Stomach (tissue), 9 donors: ENCODE results near the gene ADCK2. TPM values are rescaled to one million over a fixed set of nuclear protein-coding genes. Genes with fewer than 3 reads are reported as not detected.
A peak's percentile ranks its signal among the peaks of the same experiment; 100 is the strongest.

Experiments
- DNase-seq, 2 donors: peaks; one replicate each; pipeline versions ENCODE4 v3.0.0 to v3.0.0-alpha.2; 2013 to 2019
- H3K27ac ChIP-seq, 5 donors: fragments of 200-600 bp in 4 of 5; sonication (generic) in 4 of 5; one replicate each; pipeline ENCODE4 v1.5.1; 2013 to 2019; ENCODE audit warnings: mild to moderate bottlenecking in 1 of 5, moderate library complexity in 1 of 5
- H3K27me3 ChIP-seq, 3 donors: fragments of 200-600 bp; sonication (generic); one replicate each; pipeline ENCODE4 v1.5.1; 2017 to 2019; ENCODE audit warnings: mixed run types in 1 of 3
- H3K36me3 ChIP-seq, 4 donors: fragments of 200-600 bp; sonication (generic); 1 replicate in 3 of 4; 2 replicates in 1 of 4; pipeline ENCODE4 v1.5.1; 2016 to 2019
- H3K4me1 ChIP-seq, 4 donors: fragments of 200-600 bp; sonication (generic); one replicate each; pipeline ENCODE4 v1.5.1; 2016 to 2019
- H3K4me3 ChIP-seq, 4 donors: fragments of 200-600 bp; sonication (generic) in 3 of 4; one replicate each; pipeline ENCODE4 v1.5.1; 2016 to 2019; ENCODE audit warnings: mild to moderate bottlenecking in 1 of 4
- H3K9me3 ChIP-seq, 4 donors: fragments of 200-600 bp; sonication (generic); one replicate each; pipeline ENCODE4 v1.5.1; 2016 to 2019
- CTCF ChIP-seq, 7 experiments: fragments of 450-650 bp in 4 of 7; fragments of 200-600 bp in 3 of 7; sonication (generic) in 3 of 7; IDR thresholded peaks; one replicate each; pipeline ENCODE4 v1.5.1; 2016 to 2019; ENCODE audit warnings: antibody characterized with exemption in 7 of 7, control low read depth in 2 of 7, mild to moderate bottlenecking in 1 of 7
- EP300 ChIP-seq: sonication (generic); formaldehyde crosslinking; IDR thresholded peaks from one replicate; pipeline ENCODE4 v1.6.1; 2017; ENCODE audit warnings: antibody characterized with exemption
- POLR2A ChIP-seq, 4 donors: fragments of 450-650 bp; IDR thresholded peaks; one replicate each; pipeline ENCODE4 v1.6.1; 2016; ENCODE audit warnings: antibody characterized with exemption in 4 of 4, control low read depth in 2 of 4, mild to moderate bottlenecking in 1 of 4, moderate library complexity in 1 of 4
- POLR2AphosphoS5 ChIP-seq, 3 donors: sonication (generic); formaldehyde crosslinking; IDR thresholded peaks; one replicate each; pipeline ENCODE4 v1.6.1; 2016; ENCODE audit warnings: antibody characterized with exemption in 3 of 3
- whole genome bisulfite sequencing, 5 donors: extraction: QIAGEN DNeasy Blood & Tissue Kit in 3 of 5; methylation state at CpG; one replicate each; pipeline versions ENCODE4 v1.1.5 to v1.1.7; 2013 to 2018; 5-methylcytosine and 5-hydroxymethylcytosine counted together
- intact Hi-C: fragments of 100-400 bp; cut with DNase I; formaldehyde crosslinking; loops from one replicate; pipeline ENCODE4 v1.15.1; 2023; ENCODE audit warnings: low total_unique reads
- polyA plus RNA-seq, 3 donors: library from polyadenylated mRNA; stranded (reverse); fragments of 200-250 nt; gene quantifications; one replicate each; pipeline ENCODE4 v1.2.3, GENCODE V29; 2013
- total RNA-seq, 5 donors: library from RNA; depleted of rRNA; stranded (reverse); fragments of >200 nt; gene quantifications; one replicate each; pipeline versions ENCODE4 v1.1.0 to v1.2.3, GENCODE V29; 2014 to 2016
- donor health status: healthy with polysubstance abuse.
- donor health status: Bipolar disorder and iron deficiency.
- donor health status: healthy.

Gene ADCK2
- total and polyA plus RNA-seq, 8 donors: 2.7 to 62.3 (median 20.7) TPM

GRCh38 chr7:140726281-140726680, 53.5 kb downstream of the ADCK2 start:
- intact Hi-C loops: no loop called here
- Histone ChIP-seq H3K27me3 (no peaks in the 10 kb centered on the region), H3K9me3 (no peaks in the 10 kb centered on the region), H3K36me3 (peaks cover 0 to 34% (median 22%) of the 10 kb centered on the region in 4 donors), H3K27ac (no peak overlapping the region), H3K4me1 (no peaks in the 10 kb centered on the region), H3K4me3 (no peak overlapping the region)
- 64 to 90% (median 77%) methylated on average over 2 of the region's 2 CpGs for WGBS, 5 donors
- DNase-seq: peak in 1 of 2 donors; percentile 29
- TF ChIP-seq POLR2A (IDR thresholded peaks at IDR 0.05) (no peak), EP300 (no peak), POLR2AphosphoS5 (IDR thresholded peaks at IDR 0.05) (no peak), CTCF (IDR thresholded peaks at IDR 0.05) (no peak)

- intact Hi-C loops: no loop called here
- 87 to 95% (median 91%) methylated on average over 2 of the region's 2 CpGs for WGBS, 5 donors
- no peak overlapping the region for H3K27ac ChIP-seq
- H3K27me3 ChIP-seq: no peaks in the 10 kb centered on the region
- no peaks in the 10 kb centered on the region for H3K9me3 ChIP-seq
- H3K4me3 ChIP-seq: no peak overlapping the region
- DNase-seq: no peak
- H3K36me3 ChIP-seq: peaks cover 0 to 42% (median 34%) of the 10 kb centered on the region in 4 donors
- TF ChIP-seq POLR2AphosphoS5 (IDR thresholded peaks at IDR 0.05): no peak
- no peak for TF ChIP-seq POLR2A (IDR thresholded peaks at IDR 0.05)
- TF ChIP-seq CTCF (IDR thresholded peaks at IDR 0.05): no peak
- TF ChIP-seq EP300: no peak
- no peaks in the 10 kb centered on the region for H3K4me1 ChIP-seq
These were observed 59.7 kb downstream of the ADCK2 start for GRCh38 chr7:140732416-140732815.

DNA sequence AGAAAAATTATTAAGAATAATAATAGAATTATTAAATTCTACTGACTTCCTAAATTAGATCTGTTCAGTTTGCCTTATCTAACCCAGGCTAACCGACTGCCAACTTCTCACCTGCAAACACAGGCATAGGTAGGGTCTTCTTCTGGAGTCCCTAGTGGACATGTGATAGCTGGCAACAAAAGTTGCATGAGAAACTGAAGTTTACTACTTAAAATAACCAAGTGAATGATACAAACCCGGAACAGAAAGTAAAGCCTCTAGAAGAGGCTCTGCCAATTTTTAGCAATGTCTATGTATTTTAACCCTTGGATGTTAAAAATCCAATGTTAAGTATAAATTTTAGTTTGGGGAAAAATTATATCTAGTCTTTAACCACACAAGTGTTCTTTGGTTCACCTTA, 61.4 kb downstream of the ADCK2 start:
- no peaks in the 10 kb centered on the region for H3K27me3 ChIP-seq
- H3K27ac ChIP-seq: no peak overlapping the region
- no peaks in the 10 kb centered on the region for H3K9me3 ChIP-seq
- H3K4me1 ChIP-seq: no peaks in the 10 kb centered on the region
- intact Hi-C loops: no loop called here
- no peak for TF ChIP-seq EP300
- no peak for TF ChIP-seq CTCF (IDR thresholded peaks at IDR 0.05)
- no peak for TF ChIP-seq POLR2AphosphoS5 (IDR thresholded peaks at IDR 0.05)
- no peak for TF ChIP-seq POLR2A (IDR thresholded peaks at IDR 0.05)
- peaks cover 8 to 58% (median 48%) of the 10 kb centered on the region in 4 donors for H3K36me3 ChIP-seq
- WGBS, 5 donors: 64 to 77% (median 67%) methylated on average over 2 of the region's 2 CpGs
- DNase-seq: no peak
- H3K4me3 ChIP-seq: no peak overlapping the region

GRCh38 chr7:140734729-140735128, 62.0 kb downstream of the ADCK2 start:
- Histone ChIP-seq H3K4me1 (no peaks in the 10 kb centered on the region), H3K36me3 (peaks cover 10 to 60% (median 52%) of the 10 kb centered on the region in 4 donors), H3K27me3 (no peaks in the 10 kb centered on the region), H3K4me3 (no peak overlapping the region), H3K9me3 (no peaks in the 10 kb centered on the region), H3K27ac (no peak overlapping the region)
- WGBS, 5 donors: 92 to 100% (median 95%) methylated on average over 2 of the region's 2 CpGs
- TF ChIP-seq EP300 (no peak), POLR2A (IDR thresholded peaks at IDR 0.05) (no peak), POLR2AphosphoS5 (IDR thresholded peaks at IDR 0.05) (no peak), CTCF (IDR thresholded peaks at IDR 0.05) (no peak)
- intact Hi-C loops: no loop called here
- no peak for DNase-seq
